GM12873 (cell line): ENCODE results near the gene ATR.

Source experiments
- CTCF ChIP-seq: IDR thresholded peaks from 2 replicates; pipeline ENCODE4 v1.5.1; 2012; ENCODE audit warnings: low read depth, mild to moderate bottlenecking, moderate library complexity, low read length, control low read depth; ENCODE audit not compliant: insufficient read depth; ENCODE audit errors: missing control alignments

Gene ATR

GRCh38 chr3:142536519-142536918, 42.0 kb downstream of the ATR start:
- TF ChIP-seq CTCF: no peak

DNA sequence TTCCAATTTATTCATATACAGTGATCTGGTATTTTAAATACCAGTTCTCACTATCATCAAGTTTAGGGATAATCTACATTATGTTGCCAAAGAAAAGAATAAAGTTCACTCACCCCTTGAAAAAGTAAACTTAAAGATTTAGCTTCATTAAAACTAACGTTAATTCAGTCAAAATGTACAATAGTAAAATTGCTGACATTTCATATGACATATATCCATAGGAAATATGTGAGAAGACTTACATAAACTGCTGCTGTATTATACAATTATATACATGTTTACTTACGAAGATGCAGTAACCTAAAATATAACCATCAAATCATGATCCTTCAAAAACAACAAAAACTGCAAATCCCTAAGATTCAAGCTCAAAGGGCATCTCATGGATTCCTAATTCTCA, 44.0 kb downstream of the ATR start:
- no peak for TF ChIP-seq CTCF

DNA sequence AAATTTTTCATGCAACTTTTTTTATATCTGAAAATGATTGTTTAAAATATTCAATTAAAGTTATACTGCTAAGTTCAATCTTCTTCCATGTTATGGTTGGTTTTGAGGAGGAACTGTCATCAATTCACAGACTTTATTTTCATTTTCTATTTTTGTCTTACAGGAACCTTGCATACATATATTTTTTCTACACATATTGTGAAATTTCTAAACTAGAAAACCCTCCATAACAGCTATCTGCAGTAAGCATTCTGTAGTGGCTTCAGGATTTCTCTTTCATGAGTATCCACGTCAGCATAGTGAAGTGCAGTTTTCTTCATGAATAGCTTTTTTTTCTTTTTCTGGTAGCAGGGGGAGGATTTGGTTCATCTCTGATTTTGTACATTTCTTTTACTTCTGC, 48.2 kb downstream of the ATR start:
- no peak for TF ChIP-seq CTCF

DNA sequence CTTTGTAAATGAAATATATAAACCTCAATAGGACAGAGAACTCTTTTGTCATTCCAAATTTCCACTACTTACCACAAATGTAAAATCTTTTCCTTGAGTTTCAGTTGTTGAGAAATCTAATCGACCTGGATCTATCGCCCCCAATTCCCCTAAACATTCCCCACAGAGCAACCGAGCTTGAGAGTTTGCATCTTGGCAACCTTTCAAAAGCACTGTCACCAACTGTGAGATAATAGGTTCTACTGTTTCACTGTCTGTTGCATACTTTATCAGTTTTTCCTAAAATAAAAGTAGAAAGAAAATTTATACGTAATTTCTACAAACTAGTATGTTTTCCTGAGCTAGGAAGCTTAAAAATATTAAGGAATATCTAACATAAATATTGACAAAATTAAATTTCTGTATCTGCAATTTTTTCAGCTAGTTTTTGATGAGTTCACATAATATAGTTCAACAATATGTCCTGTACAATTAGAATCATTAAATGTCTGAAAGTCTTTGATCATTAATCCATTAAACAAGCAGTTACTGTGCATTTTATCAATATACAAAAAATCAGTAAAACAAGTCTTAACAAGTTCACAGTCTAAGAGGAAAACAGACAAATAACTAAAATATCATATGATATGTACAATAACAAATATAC, 54.5 kb downstream of the ATR start:
- TF ChIP-seq CTCF: no peak

- no peak for TF ChIP-seq CTCF
These were observed 69.5 kb downstream of the ATR start for GRCh38 chr3:142509079-142509478.

- no peak for TF ChIP-seq CTCF
These were observed 71.3 kb downstream of the ATR start for GRCh38 chr3:142507241-142507640.

DNA sequence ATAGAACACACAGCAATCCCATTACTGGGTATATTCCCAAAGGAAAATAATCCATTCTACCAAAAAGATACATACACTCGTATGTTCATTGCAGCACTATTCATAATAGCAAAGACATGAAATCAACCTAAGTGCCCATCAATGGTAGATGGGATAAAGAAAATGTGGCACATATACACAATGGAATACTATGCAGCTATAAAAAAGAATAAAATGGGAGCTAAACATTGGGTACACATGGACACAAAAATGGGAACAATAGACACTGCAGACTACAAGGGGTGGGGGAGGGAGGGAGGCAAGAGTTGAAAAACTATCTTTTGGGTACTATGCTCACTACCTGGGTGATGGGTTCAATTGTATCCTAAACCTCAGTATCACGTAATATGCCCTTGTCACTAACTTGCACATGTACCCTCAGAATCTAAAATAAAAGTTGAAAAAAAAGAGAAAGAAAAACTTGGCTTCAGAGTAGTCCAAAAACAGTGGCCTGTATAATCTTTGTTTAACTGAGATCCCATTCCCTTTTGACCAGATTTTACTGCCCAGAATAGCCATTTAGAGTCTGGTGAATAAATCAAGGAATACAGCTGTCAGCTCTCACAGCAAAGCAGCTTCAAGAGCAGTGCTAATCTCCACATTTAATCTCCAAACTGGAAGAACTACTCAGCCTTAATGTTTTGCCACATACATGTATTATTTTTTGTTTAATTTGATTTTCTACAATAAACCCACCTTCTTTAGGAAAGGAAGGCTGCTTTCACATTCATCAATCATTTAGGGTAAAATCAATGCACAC, 76.1 kb downstream of the ATR start:
- no peak for TF ChIP-seq CTCF
